Measurements from ENCODE around the gene STRN.
A peak's percentile ranks its signal among the peaks of the same experiment; 100 is the strongest.
"Not testable (repeated sequence)": the region's sequence is repeated elsewhere in the genome, so short reads cannot be mapped to it uniquely, and the experiment has no call there.

STRN gene, protein sequence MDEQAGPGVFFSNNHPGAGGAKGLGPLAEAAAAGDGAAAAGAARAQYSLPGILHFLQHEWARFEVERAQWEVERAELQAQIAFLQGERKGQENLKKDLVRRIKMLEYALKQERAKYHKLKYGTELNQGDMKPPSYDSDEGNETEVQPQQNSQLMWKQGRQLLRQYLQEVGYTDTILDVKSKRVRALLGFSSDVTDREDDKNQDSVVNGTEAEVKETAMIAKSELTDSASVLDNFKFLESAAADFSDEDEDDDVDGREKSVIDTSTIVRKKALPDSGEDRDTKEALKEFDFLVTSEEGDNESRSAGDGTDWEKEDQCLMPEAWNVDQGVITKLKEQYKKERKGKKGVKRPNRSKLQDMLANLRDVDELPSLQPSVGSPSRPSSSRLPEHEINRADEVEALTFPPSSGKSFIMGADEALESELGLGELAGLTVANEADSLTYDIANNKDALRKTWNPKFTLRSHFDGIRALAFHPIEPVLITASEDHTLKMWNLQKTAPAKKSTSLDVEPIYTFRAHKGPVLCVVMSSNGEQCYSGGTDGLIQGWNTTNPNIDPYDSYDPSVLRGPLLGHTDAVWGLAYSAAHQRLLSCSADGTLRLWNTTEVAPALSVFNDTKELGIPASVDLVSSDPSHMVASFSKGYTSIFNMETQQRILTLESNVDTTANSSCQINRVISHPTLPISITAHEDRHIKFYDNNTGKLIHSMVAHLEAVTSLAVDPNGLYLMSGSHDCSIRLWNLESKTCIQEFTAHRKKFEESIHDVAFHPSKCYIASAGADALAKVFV

DNA sequence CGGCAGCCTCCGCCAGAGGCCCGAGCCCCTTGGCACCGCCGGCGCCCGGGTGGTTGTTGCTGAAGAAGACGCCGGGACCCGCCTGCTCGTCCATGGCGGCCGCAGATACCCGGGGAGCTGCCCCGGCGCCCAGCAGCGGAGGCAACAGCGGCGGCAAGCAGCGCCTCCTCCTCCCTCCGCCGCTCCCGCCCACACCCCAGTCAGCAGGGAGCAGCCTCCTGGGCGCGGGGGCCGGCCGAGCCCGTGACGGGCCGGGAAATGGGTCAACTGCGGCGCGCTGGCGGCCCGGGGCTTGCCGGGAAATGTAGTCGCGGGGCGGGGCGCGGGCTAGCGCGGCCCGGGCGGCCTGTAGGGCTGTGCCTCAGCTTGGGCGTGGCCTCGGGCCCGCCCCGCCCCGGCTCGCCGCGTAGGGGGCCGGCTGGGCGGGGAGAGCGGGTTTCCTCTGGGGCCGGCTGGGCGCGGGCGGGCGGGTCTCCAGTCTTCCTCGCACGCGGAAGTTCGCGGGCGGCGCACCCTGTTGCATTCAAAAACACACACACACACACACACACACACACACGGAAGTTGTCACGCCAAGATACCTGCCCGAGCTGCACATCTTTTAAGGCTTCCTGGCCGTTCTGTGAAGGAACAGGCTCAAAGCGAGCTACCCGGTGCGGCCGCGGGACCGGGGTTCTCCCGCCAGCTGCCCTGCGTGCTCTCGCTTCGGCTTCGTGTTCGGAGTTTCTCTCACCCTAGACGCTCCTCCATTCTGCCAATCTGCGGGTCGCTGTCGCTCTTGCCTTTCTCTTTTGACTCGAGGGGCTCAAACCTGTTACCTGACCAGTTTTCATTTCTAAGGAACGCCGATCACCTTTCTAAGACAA lies at the start of gene STRN:
Gene STRN (minus strand): TSS at position 167 of the 866 bp plus-strand sequence. CDS start 73 bp downstream, at position 94.
- H3K9ac ChIP-seq (ENCODE audit: low read length), result peak within 1 kb of the TSS; percentile 81
- no peaks in the 10 kb centered on the region for H3K27me3 ChIP-seq (ENCODE audit: control insufficient read depth, insufficient read depth, low read length)
- peaks cover 14% of the 10 kb centered on the region for H3K4me1 ChIP-seq (ENCODE audit: control insufficient read depth, insufficient read depth, low read length)
- H3K4me3 ChIP-seq (ENCODE audit: low read length), result peak within 1 kb of the TSS; percentile 77
- no peaks in the 10 kb centered on the region for H3K36me3 ChIP-seq (ENCODE audit: control insufficient read depth, insufficient read depth, low read length)
- no peaks in the 10 kb centered on the region for H3K9me3 ChIP-seq (ENCODE audit: control insufficient read depth, low read length)

DNA sequence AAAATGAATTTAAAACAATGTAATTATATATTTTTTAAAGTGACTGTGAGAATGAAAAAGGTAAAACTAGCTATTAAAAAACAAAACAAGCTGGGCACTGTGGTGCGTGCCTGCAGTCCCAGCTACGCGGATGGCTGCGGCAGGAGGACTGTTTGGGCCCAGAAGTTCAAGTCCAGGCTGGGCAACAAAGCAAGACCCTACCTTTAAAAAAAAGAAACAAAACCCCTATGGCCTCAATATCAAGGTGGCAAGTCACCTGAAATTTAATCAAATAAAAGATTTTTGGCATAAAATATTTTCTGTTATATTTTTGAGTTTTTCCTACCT lies 46.9 kb upstream of the STRN start:
- no peaks in the 10 kb centered on the region for H3K36me3 ChIP-seq (ENCODE audit: control insufficient read depth, insufficient read depth, low read length)

DNA sequence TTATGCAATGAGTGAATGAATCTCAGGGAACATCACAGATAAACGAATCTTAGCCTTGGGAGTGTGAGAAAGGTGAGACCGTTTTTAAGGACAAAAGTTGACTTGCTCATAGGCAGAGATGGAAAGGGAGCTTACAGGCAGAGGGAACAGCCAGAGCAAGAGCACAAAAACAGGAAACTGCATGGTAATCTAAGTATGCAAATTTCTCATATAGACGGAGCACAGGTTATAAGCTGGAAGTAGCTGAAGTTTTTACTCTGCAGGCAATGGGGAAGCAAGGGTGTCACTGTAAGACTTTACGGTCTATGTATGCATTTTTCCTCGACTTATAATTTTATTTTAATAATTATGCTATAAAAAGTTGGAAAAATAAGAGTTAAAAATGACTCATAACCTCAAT lies 44.8 kb upstream of the STRN start:
- Histone ChIP-seq H3K9me3 (ENCODE audit: control insufficient read depth, low read length) (no peaks in the 10 kb centered on the region), H3K36me3 (ENCODE audit: control insufficient read depth, insufficient read depth, low read length) (no peaks in the 10 kb centered on the region), H3K4me1 (ENCODE audit: control insufficient read depth, insufficient read depth, low read length) (no peaks in the 10 kb centered on the region)

More for the DNA sequence above, 46.9 kb upstream of the STRN start:
- Histone ChIP-seq H3K9ac (ENCODE audit: low read length) (no peak overlapping the region), H3K4me1 (ENCODE audit: control insufficient read depth, insufficient read depth, low read length) (no peaks in the 10 kb centered on the region), H3K27me3 (ENCODE audit: control insufficient read depth, insufficient read depth, low read length) (no peaks in the 10 kb centered on the region), H3K9me3 (ENCODE audit: control insufficient read depth, low read length) (no peaks in the 10 kb centered on the region), H3K4me3 (ENCODE audit: low read length) (no peak overlapping the region)

DNA sequence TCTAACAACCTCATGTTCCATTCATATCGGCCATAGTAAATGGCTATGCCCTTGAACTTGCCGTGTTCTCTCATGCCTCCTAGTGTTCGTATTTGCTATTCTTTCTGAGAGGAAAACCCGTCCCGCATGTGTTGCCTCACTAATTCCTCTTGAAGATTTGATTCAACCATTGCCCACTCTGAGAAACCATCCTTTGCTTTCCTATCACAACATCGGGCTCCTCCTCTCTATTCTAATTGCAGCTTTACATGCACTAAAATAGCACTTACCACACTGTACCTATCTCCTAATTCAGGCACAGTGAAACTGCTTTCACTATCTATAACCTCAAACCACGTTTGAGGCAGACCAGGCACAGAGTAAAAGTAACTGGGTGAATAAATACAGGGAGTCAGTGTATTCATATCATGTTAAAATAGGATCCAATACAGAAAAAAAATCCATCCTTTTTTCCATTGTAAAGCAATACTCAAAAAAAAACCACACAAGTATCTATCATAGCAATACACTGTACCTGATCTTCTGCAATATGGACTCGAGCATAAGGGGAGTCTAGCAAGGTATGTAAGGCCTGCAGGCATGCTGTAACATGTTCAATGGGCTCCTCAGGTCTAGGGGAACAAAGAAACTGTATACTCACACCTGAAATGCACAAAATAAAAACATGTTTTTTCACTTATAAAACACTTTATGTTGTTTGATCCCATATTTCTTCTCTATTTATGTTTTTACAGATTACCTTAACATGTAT lies 39.0 kb upstream of the STRN start:
- no peaks in the 10 kb centered on the region for H3K9me3 ChIP-seq (ENCODE audit: control insufficient read depth, low read length)
- H3K4me3 ChIP-seq (ENCODE audit: low read length), result no peak overlapping the region
- peaks cover 5% of the 10 kb centered on the region for H3K4me1 ChIP-seq (ENCODE audit: control insufficient read depth, insufficient read depth, low read length)
- no peak overlapping the region for H3K9ac ChIP-seq (ENCODE audit: low read length)
- H3K27me3 ChIP-seq (ENCODE audit: control insufficient read depth, insufficient read depth, low read length), result no peaks in the 10 kb centered on the region
- H3K36me3 ChIP-seq (ENCODE audit: control insufficient read depth, insufficient read depth, low read length), result no peaks in the 10 kb centered on the region

More for the DNA sequence above, 44.8 kb upstream of the STRN start:
- no peaks in the 10 kb centered on the region for H3K27me3 ChIP-seq (ENCODE audit: control insufficient read depth, insufficient read depth, low read length)
- no peak overlapping the region for H3K4me3 ChIP-seq (ENCODE audit: low read length)
- H3K9ac ChIP-seq (ENCODE audit: low read length), result no peak overlapping the region

DNA sequence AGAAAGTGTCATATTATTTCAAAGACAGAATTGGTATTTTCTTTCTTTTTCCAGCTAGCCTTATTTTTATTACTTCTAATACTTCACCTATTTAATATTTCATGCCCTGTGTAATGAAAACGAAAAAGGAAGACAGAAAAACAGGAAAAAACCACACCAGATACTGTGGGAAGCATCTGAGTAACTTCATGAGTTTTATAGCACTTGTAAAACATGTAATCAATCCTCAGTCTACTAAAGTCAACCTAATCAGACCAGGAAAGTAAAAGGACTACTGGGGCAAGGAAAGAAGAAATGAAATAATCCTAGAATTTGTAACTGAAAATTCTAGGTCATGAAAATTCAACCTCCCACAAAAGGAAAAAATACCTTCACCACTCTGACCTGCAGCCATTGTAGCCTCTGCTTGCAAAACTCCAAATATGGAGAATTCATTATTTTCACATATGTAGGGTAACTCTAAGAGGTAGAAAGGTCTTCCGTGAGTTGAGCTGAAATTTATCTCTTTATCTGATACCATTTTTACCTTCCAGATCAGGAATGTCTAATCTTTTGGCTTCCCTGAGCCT lies 34.7 kb upstream of the STRN start:
- Histone ChIP-seq H3K36me3 (ENCODE audit: control insufficient read depth, insufficient read depth, low read length) (no peaks in the 10 kb centered on the region), H3K4me1 (ENCODE audit: control insufficient read depth, insufficient read depth, low read length) (peaks cover 5% of the 10 kb centered on the region), H3K9ac (ENCODE audit: low read length) (no peak overlapping the region), H3K9me3 (ENCODE audit: control insufficient read depth, low read length) (no peaks in the 10 kb centered on the region), H3K27me3 (ENCODE audit: control insufficient read depth, insufficient read depth, low read length) (no peaks in the 10 kb centered on the region), H3K4me3 (ENCODE audit: low read length) (no peak overlapping the region)

DNA sequence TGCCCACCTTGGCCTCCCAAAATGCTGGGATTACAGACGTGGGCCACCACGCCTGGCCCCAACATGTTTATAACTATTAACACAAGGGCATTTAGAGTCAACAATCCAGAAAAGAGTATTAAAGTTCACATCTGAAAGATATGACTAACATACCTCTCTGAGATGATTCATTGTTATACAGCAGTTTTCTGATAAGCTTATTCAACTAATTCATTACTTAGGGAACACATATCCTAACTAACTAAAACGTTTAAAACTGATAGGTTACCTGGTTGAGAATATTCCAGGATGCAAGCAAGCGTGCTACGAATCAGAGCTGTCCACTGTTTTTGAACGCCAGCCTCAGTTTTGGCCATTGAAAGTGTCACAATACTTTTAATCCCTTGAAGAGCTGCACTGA lies 34.0 kb upstream of the STRN start:
- Histone ChIP-seq H3K27me3 (ENCODE audit: control insufficient read depth, insufficient read depth, low read length) (no peaks in the 10 kb centered on the region), H3K4me3 (ENCODE audit: low read length) (no peak overlapping the region), H3K36me3 (ENCODE audit: control insufficient read depth, insufficient read depth, low read length) (no peaks in the 10 kb centered on the region), H3K9me3 (ENCODE audit: control insufficient read depth, low read length) (no peaks in the 10 kb centered on the region), H3K4me1 (ENCODE audit: control insufficient read depth, insufficient read depth, low read length) (peaks cover 5% of the 10 kb centered on the region), H3K9ac (ENCODE audit: low read length) (no peak overlapping the region)

DNA sequence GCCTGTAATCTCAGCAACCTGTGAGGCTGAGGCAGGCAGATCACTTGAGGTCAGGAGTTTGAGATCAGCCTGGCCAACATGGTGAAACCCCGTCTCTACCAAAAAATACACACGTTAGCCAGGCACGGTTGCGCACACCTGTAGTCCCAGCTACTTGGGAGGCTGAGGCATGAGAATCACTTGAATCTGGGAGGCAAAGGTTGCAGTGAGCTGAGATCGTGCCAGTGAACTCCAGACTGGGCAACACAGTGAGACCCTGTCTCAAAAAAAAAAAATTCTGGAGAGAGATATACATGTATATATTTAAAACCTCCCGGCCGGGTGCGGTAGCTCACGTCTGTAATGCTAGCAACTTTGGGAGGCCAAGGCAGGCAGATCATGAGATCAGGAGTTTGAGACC lies 33.1 kb upstream of the STRN start:
- H3K4me1 ChIP-seq (ENCODE audit: control insufficient read depth, insufficient read depth, low read length); H3K27me3 ChIP-seq (ENCODE audit: control insufficient read depth, insufficient read depth, low read length); H3K4me3 ChIP-seq (ENCODE audit: low read length); H3K36me3 ChIP-seq (ENCODE audit: control insufficient read depth, insufficient read depth, low read length); H3K9me3 ChIP-seq (ENCODE audit: control insufficient read depth, low read length); H3K9ac ChIP-seq (ENCODE audit: low read length): not testable (repeated sequence)

DNA sequence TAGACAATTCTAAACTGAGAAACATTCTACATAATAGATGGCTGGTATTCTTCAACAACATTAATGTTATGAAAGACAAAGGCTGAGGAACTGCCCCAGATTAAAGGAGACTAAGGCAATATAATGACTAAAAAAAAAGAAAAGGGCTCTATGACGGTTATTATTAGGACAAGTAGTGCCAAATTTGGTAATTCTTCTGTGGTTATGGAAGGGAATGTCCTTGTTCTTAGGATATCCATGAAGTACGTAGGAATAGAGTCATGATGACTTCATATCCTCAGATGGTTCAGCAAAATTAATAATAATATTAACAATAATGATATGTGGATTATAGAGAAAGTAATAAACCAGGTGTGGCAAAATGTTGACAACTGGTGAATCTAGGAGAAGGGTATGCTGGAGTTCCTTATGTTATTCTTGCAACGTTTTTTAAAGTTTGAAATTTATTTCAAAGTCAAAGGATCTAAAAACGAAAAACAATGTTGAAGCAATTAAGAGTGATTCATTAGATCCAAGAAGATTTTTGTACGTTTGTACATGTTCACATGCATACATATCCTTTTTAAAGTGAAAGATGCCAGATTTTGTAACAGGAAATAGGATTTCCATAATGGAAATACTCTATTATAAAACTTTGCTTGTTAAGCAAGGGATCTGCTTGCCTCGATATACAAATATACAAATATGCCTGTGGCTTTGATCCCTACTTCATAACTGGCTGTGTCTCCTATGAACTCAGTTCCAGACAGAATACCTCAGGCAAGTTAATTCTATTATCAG lies 27.7 kb upstream of the STRN start:
- Histone ChIP-seq H3K4me3 (ENCODE audit: low read length) (no peak overlapping the region), H3K9ac (ENCODE audit: low read length) (no peak overlapping the region), H3K9me3 (ENCODE audit: control insufficient read depth, low read length) (no peaks in the 10 kb centered on the region), H3K4me1 (ENCODE audit: control insufficient read depth, insufficient read depth, low read length) (no peaks in the 10 kb centered on the region), H3K27me3 (ENCODE audit: control insufficient read depth, insufficient read depth, low read length) (no peaks in the 10 kb centered on the region), H3K36me3 (ENCODE audit: control insufficient read depth, insufficient read depth, low read length) (no peaks in the 10 kb centered on the region)

DNA sequence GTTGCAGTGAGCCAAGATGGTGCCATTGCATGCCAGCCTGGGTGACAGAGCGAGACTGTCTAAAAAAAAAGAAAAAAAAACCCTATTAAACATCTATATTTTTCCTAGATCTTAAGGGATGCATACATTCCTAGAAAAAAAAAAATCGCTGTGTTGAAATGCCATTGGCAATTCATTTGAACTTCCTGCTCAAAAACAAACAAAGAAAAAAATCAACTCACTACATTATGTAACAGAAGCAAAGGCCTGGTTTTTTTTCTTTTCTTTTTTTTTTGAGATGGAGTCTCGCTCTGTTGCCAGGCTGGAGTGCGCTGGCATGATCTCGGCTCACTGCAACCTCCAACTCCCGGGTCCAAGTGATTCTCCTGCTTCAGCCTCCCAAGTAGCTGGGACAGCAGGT lies 21.7 kb upstream of the STRN start:
- Histone ChIP-seq H3K9me3 (ENCODE audit: control insufficient read depth, low read length) (no peaks in the 10 kb centered on the region), H3K27me3 (ENCODE audit: control insufficient read depth, insufficient read depth, low read length) (no peaks in the 10 kb centered on the region), H3K4me1 (ENCODE audit: control insufficient read depth, insufficient read depth, low read length) (peaks cover 5% of the 10 kb centered on the region), H3K9ac (ENCODE audit: low read length) (no peak overlapping the region), H3K36me3 (ENCODE audit: control insufficient read depth, insufficient read depth, low read length) (no peaks in the 10 kb centered on the region), H3K4me3 (ENCODE audit: low read length) (no peak overlapping the region)

DNA sequence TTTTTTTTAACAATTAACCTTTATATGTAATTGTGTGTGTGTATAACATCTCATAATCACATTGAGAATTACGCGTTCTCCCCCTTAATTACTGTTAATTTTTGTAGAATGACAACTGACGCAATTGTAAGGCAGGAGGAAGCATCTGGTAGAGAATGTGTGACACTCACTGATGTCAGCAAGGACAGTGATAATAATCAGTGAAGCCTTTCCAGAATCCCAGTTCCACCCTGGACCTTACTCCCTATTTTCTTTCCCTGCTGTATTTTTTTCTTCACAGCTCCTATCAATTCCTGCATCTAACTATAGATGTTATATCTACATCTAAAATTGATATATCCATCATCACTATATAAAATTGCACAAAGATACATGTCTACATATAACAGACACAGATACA lies 16.1 kb upstream of the STRN start:
- Histone ChIP-seq H3K27me3 (ENCODE audit: control insufficient read depth, insufficient read depth, low read length) (no peaks in the 10 kb centered on the region), H3K4me1 (ENCODE audit: control insufficient read depth, insufficient read depth, low read length) (no peaks in the 10 kb centered on the region), H3K9ac (ENCODE audit: low read length) (no peak overlapping the region), H3K4me3 (ENCODE audit: low read length) (no peak overlapping the region), H3K9me3 (ENCODE audit: control insufficient read depth, low read length) (no peaks in the 10 kb centered on the region), H3K36me3 (ENCODE audit: control insufficient read depth, insufficient read depth, low read length) (no peaks in the 10 kb centered on the region)

DNA sequence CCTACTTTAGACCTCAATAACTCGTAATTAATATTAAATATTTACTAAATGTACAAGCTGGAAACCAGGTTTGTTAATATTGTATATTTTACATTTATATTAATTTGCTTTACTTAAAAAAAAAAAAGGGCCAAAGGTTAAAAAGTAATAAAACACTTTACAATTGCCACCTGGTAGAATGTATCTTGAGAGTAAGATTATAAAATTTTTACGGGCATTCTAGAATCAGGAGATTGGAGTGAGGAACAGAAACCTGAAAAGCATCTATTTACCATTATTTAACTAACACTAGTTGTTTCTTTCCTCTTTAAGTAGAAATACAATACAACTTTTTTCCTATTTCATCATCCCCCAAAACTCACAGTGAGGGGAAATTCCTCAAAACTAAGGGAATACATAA lies 15.6 kb upstream of the STRN start:
- no peaks in the 10 kb centered on the region for H3K9me3 ChIP-seq (ENCODE audit: control insufficient read depth, low read length)
- H3K27me3 ChIP-seq (ENCODE audit: control insufficient read depth, insufficient read depth, low read length), result no peaks in the 10 kb centered on the region
- no peaks in the 10 kb centered on the region for H3K36me3 ChIP-seq (ENCODE audit: control insufficient read depth, insufficient read depth, low read length)
- no peak overlapping the region for H3K9ac ChIP-seq (ENCODE audit: low read length)
- no peak overlapping the region for H3K4me3 ChIP-seq (ENCODE audit: low read length)
- H3K4me1 ChIP-seq (ENCODE audit: control insufficient read depth, insufficient read depth, low read length), result no peaks in the 10 kb centered on the region
